Measurements from ENCODE around the gene IPCEF1.

- TF ChIP-seq POLR2AphosphoS5 (IDR thresholded peaks at IDR 0.05) (peak; percentile 73), CTCF (IDR thresholded peaks at IDR 0.05; ENCODE audit: poor library complexity, severe bottlenecking) (no peak), TAF1 (IDR thresholded peaks at IDR 0.05; ENCODE audit: low read depth) (no peak), EZH2 (IDR thresholded peaks at IDR 0.05; ENCODE audit: borderline replicate concordance, insufficient read depth, low read length, poor library complexity, severe bottlenecking) (no peak), REST (IDR thresholded peaks at IDR 0.05; ENCODE audit: borderline replicate concordance) (peak; percentile 63), RAD21 (conservative IDR thresholded peaks at IDR 0.05) (no peak), EP300 (conservative IDR thresholded peaks at IDR 0.05; ENCODE audit: poor library complexity, severe bottlenecking) (peak; percentile 83), MXI1 (conservative IDR thresholded peaks at IDR 0.05; ENCODE audit: poor library complexity, severe bottlenecking) (no peak), SMC3 (conservative IDR thresholded peaks at IDR 0.05; ENCODE audit: poor library complexity) (no peak)
Measured at GRCh38 chr6:154352898-154353585, 3.6 kb downstream of the IPCEF1 start.
